ENCODE results near the gene CPOX.

The CPOX gene

GRCh38 chr3:98550833-98551232, 42.6 kb downstream of the CPOX start:
- no peaks in the 10 kb centered on the region for H3K27me3 ChIP-seq (replicated peaks; ENCODE audit: control insufficient read depth, insufficient read depth, low read length)
- TF ChIP-seq CTCF (IDR thresholded peaks at IDR 0.05; ENCODE audit: insufficient read depth, low read length, poor library complexity, severe bottlenecking): no peak

DNA sequence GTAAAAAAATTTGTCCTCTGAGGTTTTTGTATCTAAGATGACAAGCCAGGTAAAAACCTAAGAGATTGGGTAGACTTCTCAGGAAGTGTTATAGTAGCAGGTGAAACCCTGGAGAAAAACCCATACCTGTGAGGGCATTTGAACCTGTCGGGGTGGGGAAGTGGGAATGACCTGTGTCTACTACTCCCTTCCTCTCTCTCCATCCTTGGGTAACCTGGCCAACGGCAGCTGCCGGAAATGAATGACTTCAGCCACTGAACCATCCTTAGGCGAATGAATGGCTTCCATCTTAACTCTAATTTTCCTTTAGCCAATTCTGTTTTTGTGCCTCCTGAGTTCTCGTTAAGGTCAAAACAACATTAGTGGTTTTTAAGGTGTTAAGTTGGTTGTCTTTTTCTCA, 44.9 kb downstream of the CPOX start:
- no peaks in the 10 kb centered on the region for H3K27me3 ChIP-seq (replicated peaks; ENCODE audit: control insufficient read depth, insufficient read depth, low read length)
- no peak overlapping the region for H3K4me3 ChIP-seq (replicated peaks; ENCODE audit: low read depth, low read length)
- H3K36me3 ChIP-seq (ENCODE audit: control insufficient read depth, insufficient read depth, low read length): no peaks in the 10 kb centered on the region; the same call in none of the 2 replicates
- no peak for DNase-seq (ENCODE audit: extremely low read depth, insufficient read length)
- no peak for TF ChIP-seq CTCF (IDR thresholded peaks at IDR 0.05; ENCODE audit: insufficient read depth, low read length, poor library complexity, severe bottlenecking)

More at GRCh38 chr3:98550833-98551232, 42.6 kb downstream of the CPOX start:
- no peak for DNase-seq (ENCODE audit: extremely low read depth, insufficient read length)
- H3K36me3 ChIP-seq (ENCODE audit: control insufficient read depth, insufficient read depth, low read length): no peaks in the 10 kb centered on the region; the same call in none of the 2 replicates
- no peak overlapping the region for H3K4me3 ChIP-seq (replicated peaks; ENCODE audit: low read depth, low read length)

DNA sequence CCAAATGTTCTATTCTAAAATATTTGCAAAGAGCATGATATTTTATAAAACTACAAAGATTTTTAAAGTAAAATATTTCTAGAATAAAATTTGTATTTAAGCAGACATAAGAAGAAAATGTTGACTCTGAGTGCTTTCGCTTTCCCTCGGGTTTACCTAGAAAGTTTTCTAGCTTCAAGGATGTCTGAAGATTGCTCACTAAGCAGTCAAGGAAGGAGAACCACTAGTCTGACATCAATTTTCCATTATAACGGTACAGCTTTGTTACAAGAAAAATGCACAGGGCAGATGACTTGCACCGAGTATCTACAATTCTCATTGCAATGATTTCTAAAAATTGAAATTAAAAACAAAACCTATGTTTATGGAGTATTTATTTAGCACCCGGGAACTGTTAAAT, 47.5 kb downstream of the CPOX start:
- TF ChIP-seq CTCF (IDR thresholded peaks at IDR 0.05; ENCODE audit: insufficient read depth, low read length, poor library complexity, severe bottlenecking): no peak
- Histone ChIP-seq H3K36me3 (ENCODE audit: control insufficient read depth, insufficient read depth, low read length) (no peaks in the 10 kb centered on the region; the same call in none of the 2 replicates), H3K27me3 (replicated peaks; ENCODE audit: control insufficient read depth, insufficient read depth, low read length) (no peaks in the 10 kb centered on the region), H3K4me3 (replicated peaks; ENCODE audit: low read depth, low read length) (peak overlapping the region; percentile 5)
- DNase-seq (ENCODE audit: extremely low read depth, insufficient read length): no peak

GRCh38 chr3:98542623-98543022, 50.8 kb downstream of the CPOX start:
- no peak for DNase-seq (ENCODE audit: extremely low read depth, insufficient read length)
- TF ChIP-seq CTCF (IDR thresholded peaks at IDR 0.05; ENCODE audit: insufficient read depth, low read length, poor library complexity, severe bottlenecking): no peak
- no peak overlapping the region for H3K4me3 ChIP-seq (replicated peaks; ENCODE audit: low read depth, low read length)
- H3K36me3 ChIP-seq (ENCODE audit: control insufficient read depth, insufficient read depth, low read length): no peaks in the 10 kb centered on the region; the same call in 1 of the 2 replicates
- no peaks in the 10 kb centered on the region for H3K27me3 ChIP-seq (replicated peaks; ENCODE audit: control insufficient read depth, insufficient read depth, low read length)

- Histone ChIP-seq H3K36me3 (ENCODE audit: control insufficient read depth, insufficient read depth, low read length) (no peaks in the 10 kb centered on the region), H3K4me3 (replicated peaks; ENCODE audit: low read depth, low read length) (no peak overlapping the region), H3K27me3 (replicated peaks; ENCODE audit: control insufficient read depth, insufficient read depth, low read length) (no peaks in the 10 kb centered on the region)
- no peak for DNase-seq (ENCODE audit: extremely low read depth, insufficient read length)
- TF ChIP-seq CTCF (IDR thresholded peaks at IDR 0.05; ENCODE audit: insufficient read depth, low read length, poor library complexity, severe bottlenecking): no peak
Observed at GRCh38 chr3:98541695-98542094, 51.7 kb downstream of the CPOX start.

DNA sequence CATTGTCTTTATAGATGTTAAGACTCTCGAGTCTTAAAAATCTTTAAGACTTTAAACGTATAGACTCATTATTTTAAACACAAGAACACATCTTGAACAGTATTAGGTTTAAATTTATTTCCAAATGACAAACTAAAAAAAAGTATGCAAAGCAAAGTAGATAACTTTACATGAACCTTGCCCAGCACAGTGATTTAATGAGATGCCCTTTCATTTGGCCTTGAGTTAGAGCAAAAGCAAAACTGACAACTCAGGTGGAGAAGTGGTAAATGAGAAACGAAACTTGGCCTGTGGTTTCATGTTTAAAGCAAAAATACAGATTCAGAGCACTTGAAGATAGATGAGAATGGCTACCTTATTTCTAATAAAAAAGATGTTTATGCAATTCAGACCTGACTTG, 53.1 kb downstream of the CPOX start:
- Histone ChIP-seq H3K27me3 (replicated peaks; ENCODE audit: control insufficient read depth, insufficient read depth, low read length) (no peaks in the 10 kb centered on the region), H3K4me3 (replicated peaks; ENCODE audit: low read depth, low read length) (no peak overlapping the region), H3K36me3 (ENCODE audit: control insufficient read depth, insufficient read depth, low read length) (no peaks in the 10 kb centered on the region)
- no peak for TF ChIP-seq CTCF (IDR thresholded peaks at IDR 0.05; ENCODE audit: insufficient read depth, low read length, poor library complexity, severe bottlenecking)
- peak; percentile 68 for DNase-seq (ENCODE audit: extremely low read depth, insufficient read length)
